ENCODE results near the gene ATOH8.
A peak's percentile ranks its signal among the peaks of the same experiment; 100 is the strongest.

Gene ATOH8

GRCh38 chr2:85744055-85744454, 9.7 kb upstream of the ATOH8 start:
- Histone ChIP-seq H3K27ac (ENCODE audit: low read depth, low read length) (no peak overlapping the region), H3K36me3 (ENCODE audit: control insufficient read depth, insufficient read depth, low read length) (no peaks in the 10 kb centered on the region), H3K4me3 (ENCODE audit: low read length) (no peak overlapping the region), H3K27me3 (ENCODE audit: control insufficient read depth, insufficient read depth, low read length) (no peaks in the 10 kb centered on the region), H3K9ac (ENCODE audit: low read length) (no peak overlapping the region), H3K4me1 (ENCODE audit: control insufficient read depth, insufficient read depth, low read length) (peaks cover 42% of the 10 kb centered on the region)

- Histone ChIP-seq H3K27me3 (ENCODE audit: control insufficient read depth, insufficient read depth, low read length) (no peaks in the 10 kb centered on the region), H3K36me3 (ENCODE audit: control insufficient read depth, insufficient read depth, low read length) (no peaks in the 10 kb centered on the region), H3K4me1 (ENCODE audit: control insufficient read depth, insufficient read depth, low read length) (peaks cover 47% of the 10 kb centered on the region), H3K27ac (ENCODE audit: low read depth, low read length) (peak overlapping the region; percentile 53), H3K9ac (ENCODE audit: low read length) (no peak overlapping the region), H3K4me3 (ENCODE audit: low read length) (peak overlapping the region; percentile 27)
These were observed 8.8 kb upstream of the ATOH8 start for GRCh38 chr2:85744741-85745601.

- peaks cover 47% of the 10 kb centered on the region for H3K4me1 ChIP-seq (ENCODE audit: control insufficient read depth, insufficient read depth, low read length)
- peak overlapping the region; percentile 53 for H3K27ac ChIP-seq (ENCODE audit: low read depth, low read length)
- peak overlapping the region; percentile 27 for H3K4me3 ChIP-seq (ENCODE audit: low read length)
- H3K9ac ChIP-seq (ENCODE audit: low read length) = no peak overlapping the region
- no peaks in the 10 kb centered on the region for H3K36me3 ChIP-seq (ENCODE audit: control insufficient read depth, insufficient read depth, low read length)
- no peaks in the 10 kb centered on the region for H3K27me3 ChIP-seq (ENCODE audit: control insufficient read depth, insufficient read depth, low read length)
These were observed 8.2 kb upstream of the ATOH8 start for GRCh38 chr2:85745619-85746018.

GRCh38 chr2:85746321-85747004, 7.3 kb upstream of the ATOH8 start:
- H3K36me3 ChIP-seq (ENCODE audit: control insufficient read depth, insufficient read depth, low read length) = no peaks in the 10 kb centered on the region
- no peaks in the 10 kb centered on the region for H3K27me3 ChIP-seq (ENCODE audit: control insufficient read depth, insufficient read depth, low read length)
- H3K27ac ChIP-seq (ENCODE audit: low read depth, low read length) = no peak overlapping the region
- H3K4me3 ChIP-seq (ENCODE audit: low read length) = no peak overlapping the region
- H3K4me1 ChIP-seq (ENCODE audit: control insufficient read depth, insufficient read depth, low read length) = peaks cover 51% of the 10 kb centered on the region
- no peak overlapping the region for H3K9ac ChIP-seq (ENCODE audit: low read length)

- Histone ChIP-seq H3K27me3 (ENCODE audit: control insufficient read depth, insufficient read depth, low read length) (peaks cover under 1% of the 10 kb centered on the region), H3K36me3 (ENCODE audit: control insufficient read depth, insufficient read depth, low read length) (no peaks in the 10 kb centered on the region), H3K4me1 (ENCODE audit: control insufficient read depth, insufficient read depth, low read length) (peaks cover 44% of the 10 kb centered on the region), H3K9ac (ENCODE audit: low read length) (no peak overlapping the region), H3K4me3 (ENCODE audit: low read length) (no peak overlapping the region), H3K27ac (ENCODE audit: low read depth, low read length) (no peak overlapping the region)
These were observed 6.3 kb upstream of the ATOH8 start for GRCh38 chr2:85747441-85747840.

GRCh38 chr2:85748039-85748734, 5.6 kb upstream of the ATOH8 start:
- Histone ChIP-seq H3K4me3 (ENCODE audit: low read length) (no peak overlapping the region), H3K36me3 (ENCODE audit: control insufficient read depth, insufficient read depth, low read length) (no peaks in the 10 kb centered on the region), H3K4me1 (ENCODE audit: control insufficient read depth, insufficient read depth, low read length) (peaks cover 38% of the 10 kb centered on the region), H3K27ac (ENCODE audit: low read depth, low read length) (no peak overlapping the region), H3K9ac (ENCODE audit: low read length) (no peak overlapping the region), H3K27me3 (ENCODE audit: control insufficient read depth, insufficient read depth, low read length) (peaks cover 3% of the 10 kb centered on the region)

GRCh38 chr2:85748985-85749875, 4.6 kb upstream of the ATOH8 start:
- Histone ChIP-seq H3K4me1 (ENCODE audit: control insufficient read depth, insufficient read depth, low read length) (peaks cover 29% of the 10 kb centered on the region), H3K4me3 (ENCODE audit: low read length) (no peak overlapping the region)

GRCh38 chr2:85750587-85751575, 2.9 kb upstream of the ATOH8 start:
- no peak overlapping the region for H3K27ac ChIP-seq (ENCODE audit: low read depth, low read length)
- H3K4me1 ChIP-seq (ENCODE audit: control insufficient read depth, insufficient read depth, low read length) = peaks cover 23% of the 10 kb centered on the region
- no peaks in the 10 kb centered on the region for H3K36me3 ChIP-seq (ENCODE audit: control insufficient read depth, insufficient read depth, low read length)
- H3K4me3 ChIP-seq (ENCODE audit: low read length) = no peak overlapping the region
- no peak overlapping the region for H3K9ac ChIP-seq (ENCODE audit: low read length)
- H3K27me3 ChIP-seq (ENCODE audit: control insufficient read depth, insufficient read depth, low read length) = peaks cover 6% of the 10 kb centered on the region

More at GRCh38 chr2:85748985-85749875, 4.6 kb upstream of the ATOH8 start:
- no peaks in the 10 kb centered on the region for H3K36me3 ChIP-seq (ENCODE audit: control insufficient read depth, insufficient read depth, low read length)
- peak overlapping the region; percentile 27 for H3K27ac ChIP-seq (ENCODE audit: low read depth, low read length)
- no peak overlapping the region for H3K9ac ChIP-seq (ENCODE audit: low read length)
- peaks cover 3% of the 10 kb centered on the region for H3K27me3 ChIP-seq (ENCODE audit: control insufficient read depth, insufficient read depth, low read length)

GRCh38 chr2:85751627-85752026, 2.2 kb upstream of the ATOH8 start:
- Histone ChIP-seq H3K36me3 (ENCODE audit: control insufficient read depth, insufficient read depth, low read length) (no peaks in the 10 kb centered on the region), H3K27me3 (ENCODE audit: control insufficient read depth, insufficient read depth, low read length) (peaks cover 6% of the 10 kb centered on the region), H3K27ac (ENCODE audit: low read depth, low read length) (no peak overlapping the region), H3K4me1 (ENCODE audit: control insufficient read depth, insufficient read depth, low read length) (peaks cover 23% of the 10 kb centered on the region), H3K4me3 (ENCODE audit: low read length) (no peak overlapping the region), H3K9ac (ENCODE audit: low read length) (no peak overlapping the region)

GRCh38 chr2:85753035-85753524, 711 bp upstream of the ATOH8 start:
- Histone ChIP-seq H3K4me1 (ENCODE audit: control insufficient read depth, insufficient read depth, low read length) (peaks cover 23% of the 10 kb centered on the region), H3K27ac (ENCODE audit: low read depth, low read length) (no peak overlapping the region), H3K27me3 (ENCODE audit: control insufficient read depth, insufficient read depth, low read length) (peaks cover 6% of the 10 kb centered on the region), H3K36me3 (ENCODE audit: control insufficient read depth, insufficient read depth, low read length) (no peaks in the 10 kb centered on the region), H3K9ac (ENCODE audit: low read length) (no peak overlapping the region), H3K4me3 (ENCODE audit: low read length) (peak overlapping the region; percentile 38)

All from rectal smooth muscle tissue (tissue), 1 donor.